HG03103 (cell line): ENCODE data around the gene SMURF1.
A peak's percentile ranks its signal among the peaks of the same experiment; 100 is the strongest.
"Not testable (repeated sequence)": the region's sequence is repeated elsewhere in the genome, so short reads cannot be mapped to it uniquely, and the experiment has no call there.

Source experiments
- ATAC-seq: cut with Tn5 transposase; IDR thresholded peaks from one replicate; pipeline ENCODE4 v1.9.1; 2021; ENCODE audit warnings: low read depth; ENCODE audit not compliant: unreplicated experiment

SMURF1 gene

GRCh38 chr7:99124236-99124635, 19.7 kb downstream of the SMURF1 start:
- ATAC-seq: no peak

DNA sequence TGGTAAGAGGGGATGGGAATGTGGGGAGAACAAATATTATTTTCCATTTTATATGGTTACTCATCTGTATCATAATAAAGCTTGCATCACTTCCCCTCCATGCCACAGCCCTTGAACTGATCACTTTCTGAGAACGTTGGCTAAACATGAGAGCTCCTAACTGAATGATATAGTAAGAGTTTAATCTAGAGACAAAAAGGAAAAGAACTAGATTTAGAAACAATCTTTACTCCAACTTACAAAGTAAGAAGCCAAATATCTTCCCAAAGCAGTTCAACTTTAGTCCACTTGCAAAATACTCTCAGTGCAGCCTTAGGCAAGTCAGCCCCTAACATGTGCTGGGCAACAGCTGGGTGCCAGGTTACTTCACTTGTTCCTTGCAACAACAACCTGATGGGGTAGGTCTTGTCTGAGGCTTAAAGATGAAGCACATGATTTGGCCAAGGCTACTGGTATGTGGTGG, 20.3 kb downstream of the SMURF1 start:
- ATAC-seq: no peak

GRCh38 chr7:99122762-99123161, 21.1 kb downstream of the SMURF1 start:
- no peak for ATAC-seq

DNA sequence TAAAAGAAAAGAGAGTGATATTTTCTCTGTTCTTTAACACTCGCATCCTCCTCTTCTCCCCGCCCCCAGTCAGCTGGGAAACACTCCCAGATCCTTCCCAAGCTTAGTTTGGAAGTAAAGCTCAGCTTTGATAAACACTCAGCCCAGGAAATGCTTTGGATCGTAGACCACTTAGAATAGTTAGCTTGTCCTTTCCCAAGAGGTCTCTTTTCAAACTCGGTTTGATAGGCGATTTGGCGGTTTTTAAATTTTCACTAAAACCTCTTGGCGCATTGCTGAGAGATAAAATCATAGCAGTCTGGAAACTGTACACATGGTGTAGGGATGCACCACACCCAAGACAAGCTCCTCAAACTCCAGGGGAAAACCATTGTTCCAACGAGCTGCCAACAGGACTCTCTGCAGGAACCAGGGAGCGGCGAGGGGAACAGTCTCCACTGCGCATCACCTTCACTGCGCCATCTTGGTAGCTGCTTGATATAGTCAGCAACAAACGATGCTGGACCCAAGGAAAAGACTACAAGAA, 22.3 kb downstream of the SMURF1 start:
- ATAC-seq: no peak

GRCh38 chr7:99120916-99121315, 23.0 kb downstream of the SMURF1 start:
- no peak for ATAC-seq

GRCh38 chr7:99120501-99120900, 23.4 kb downstream of the SMURF1 start:
- ATAC-seq: no peak

DNA sequence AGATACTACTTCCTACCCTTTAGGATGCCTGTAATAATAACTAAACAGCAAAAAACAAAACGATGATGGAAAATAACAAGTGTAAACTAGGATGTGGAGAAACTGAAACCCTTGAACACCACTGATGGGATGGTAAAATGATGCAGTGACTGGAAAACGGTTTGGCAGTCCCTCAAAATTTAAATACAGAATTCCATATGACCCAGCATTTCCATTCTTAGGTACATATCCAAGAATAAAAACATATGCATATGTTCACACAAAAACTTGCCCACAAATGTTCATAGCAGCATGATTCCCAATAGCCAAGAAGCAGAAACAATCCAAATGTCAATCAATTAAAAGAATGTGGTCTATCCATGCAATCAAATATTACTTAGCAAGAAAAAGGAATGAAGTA, 25.8 kb downstream of the SMURF1 start:
- no peak for ATAC-seq

DNA sequence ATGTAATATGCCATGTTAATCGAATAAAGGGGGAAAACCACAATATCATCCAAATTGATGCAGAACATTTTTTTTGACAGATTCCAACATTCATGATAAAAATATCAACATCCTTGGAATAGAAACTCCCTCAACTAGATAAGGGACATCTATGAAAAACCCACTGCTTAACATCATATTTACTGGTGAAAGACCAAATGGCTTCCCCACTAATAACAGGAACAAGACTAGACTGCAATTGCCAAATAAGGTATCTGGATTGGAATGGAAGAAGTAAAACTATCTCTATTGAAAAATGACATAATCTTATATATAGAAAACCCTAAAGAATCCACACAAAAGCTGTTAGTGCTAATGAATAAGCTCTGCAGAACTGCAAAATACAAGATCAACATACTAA, 27.8 kb downstream of the SMURF1 start:
- no peak for ATAC-seq

DNA sequence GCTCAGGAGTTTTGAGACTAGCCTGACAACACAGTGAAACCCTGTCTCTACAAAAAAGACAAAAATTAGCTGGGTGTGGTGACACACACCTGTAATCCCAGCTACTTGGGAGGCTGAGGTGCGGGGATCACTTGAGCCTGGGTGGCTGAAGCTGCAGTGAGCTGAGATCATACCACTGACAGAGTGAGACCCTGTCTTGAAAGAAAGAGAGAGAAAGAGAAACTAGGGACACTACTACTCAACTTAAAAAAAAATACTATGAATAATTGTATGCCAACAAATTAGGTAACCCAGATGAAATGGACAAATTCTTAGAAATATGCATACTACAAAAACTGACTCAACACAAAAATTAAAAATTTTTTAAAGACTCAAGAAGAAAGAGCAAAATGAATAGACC, 28.5 kb downstream of the SMURF1 start:
- ATAC-seq: no peak

GRCh38 chr7:99112979-99113378, 30.9 kb downstream of the SMURF1 start:
- no peak for ATAC-seq

DNA sequence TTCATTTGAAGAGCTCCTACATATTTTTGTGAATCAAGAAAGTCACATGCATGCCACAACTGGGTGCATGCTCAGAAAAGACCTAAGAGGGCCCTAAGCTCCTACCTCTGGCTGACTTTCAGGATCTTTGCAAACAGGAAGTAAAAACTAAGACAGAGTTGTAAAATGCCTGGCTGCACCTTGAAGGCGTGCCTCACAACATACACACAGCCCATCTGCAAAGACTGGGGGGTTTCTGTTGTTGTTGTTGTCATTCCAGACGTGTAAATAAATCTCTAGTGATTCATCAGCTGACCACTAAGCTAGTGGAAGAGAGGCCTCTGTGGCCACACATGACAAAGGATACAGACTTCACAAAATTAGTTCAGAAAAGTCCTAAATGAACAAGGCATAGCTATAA, 31.8 kb downstream of the SMURF1 start:
- peak; percentile 78 for ATAC-seq

DNA sequence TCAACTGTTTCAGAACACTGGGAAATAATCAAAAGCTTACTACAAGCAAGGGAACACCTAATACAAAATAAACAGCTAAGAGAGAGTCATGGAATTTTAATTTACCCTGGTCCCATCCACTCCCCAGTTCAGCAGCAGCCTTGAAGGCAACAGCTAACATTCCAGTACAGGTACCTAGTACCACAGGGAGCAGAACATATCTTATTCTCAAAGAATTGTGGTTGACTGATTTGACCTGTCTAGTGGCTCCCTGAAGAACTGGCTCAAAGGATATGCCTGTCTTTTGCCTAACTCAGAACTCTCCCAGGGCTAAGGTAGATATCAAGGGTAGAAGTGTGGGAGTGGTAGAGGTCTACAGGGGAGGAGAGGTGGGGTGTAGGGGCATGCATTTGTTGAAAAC, 32.3 kb downstream of the SMURF1 start:
- ATAC-seq: no peak

GRCh38 chr7:99109108-99110051, 34.5 kb downstream of the SMURF1 start:
- no peak for ATAC-seq

GRCh38 chr7:99108613-99109012, 35.3 kb downstream of the SMURF1 start:
- no peak for ATAC-seq

- no peak for ATAC-seq
Observed at GRCh38 chr7:99106821-99107241, 37.1 kb downstream of the SMURF1 start.

- no peak for ATAC-seq
Observed at GRCh38 chr7:99106411-99106810, 37.5 kb downstream of the SMURF1 start.

GRCh38 chr7:99105756-99106155, 38.2 kb downstream of the SMURF1 start:
- ATAC-seq: no peak

DNA sequence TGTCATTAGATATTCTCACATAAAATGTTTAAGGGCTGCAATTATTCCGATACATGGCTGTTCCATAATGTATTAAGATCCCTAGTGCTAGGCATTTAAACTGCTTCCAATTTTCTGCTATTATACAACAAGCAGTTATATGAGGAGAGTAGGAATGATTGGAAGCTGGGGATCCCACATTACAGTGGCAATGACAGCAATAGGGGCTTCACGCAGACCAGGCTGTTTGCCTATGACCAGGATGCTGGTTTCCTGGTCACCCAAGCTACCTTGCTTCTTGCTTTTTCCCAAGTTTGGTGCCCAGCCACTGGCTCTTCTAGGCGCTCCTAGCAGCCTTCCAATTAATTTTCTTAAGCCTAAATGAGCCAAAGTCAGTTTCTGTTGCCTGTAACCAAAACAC, 39.3 kb downstream of the SMURF1 start:
- ATAC-seq: no peak

DNA sequence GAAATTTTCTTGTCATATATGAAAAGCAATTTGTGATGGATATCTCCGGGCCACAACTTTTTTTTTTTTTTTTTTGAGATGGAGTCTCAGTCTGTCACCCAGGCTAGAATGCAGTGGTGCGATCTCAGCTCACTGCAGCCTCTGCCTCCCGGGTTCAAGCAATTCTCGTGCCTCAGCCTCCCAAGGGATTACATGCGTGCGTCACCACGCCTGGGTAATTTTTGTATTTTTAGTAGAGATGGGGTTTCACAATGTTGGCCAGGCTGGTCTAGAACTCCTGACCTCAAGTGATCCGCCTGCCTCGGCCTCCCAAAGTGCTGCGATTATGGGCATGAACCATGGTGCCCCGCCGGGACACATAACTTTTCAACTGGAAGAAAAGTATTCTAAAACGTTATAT, 40.1 kb downstream of the SMURF1 start:
- not testable (repeated sequence) for ATAC-seq

- ATAC-seq: no peak
Observed at GRCh38 chr7:99102809-99103690, 40.9 kb downstream of the SMURF1 start.

- no peak for ATAC-seq
Observed at GRCh38 chr7:99102361-99102760, 41.5 kb downstream of the SMURF1 start.
